HepG2 (cell line): Measurements from ENCODE around the gene NDOR1. TPM values are rescaled to one million over a fixed set of nuclear protein-coding genes. Genes with fewer than 3 reads are reported as not detected.
A peak's percentile ranks its signal among the peaks of the same experiment; 100 is the strongest.

Source experiments
- ARNT2 ChIP-seq: sonication (generic); formaldehyde crosslinking; IDR thresholded peaks from 2 replicates; pipeline ENCODE4 v1.8.0; 2022; ENCODE audit warnings: mild to moderate bottlenecking, low read depth, missing genetic modification reagents, moderate library complexity
- ESRRA ChIP-seq: sonication (generic); formaldehyde crosslinking; IDR thresholded peaks from 2 replicates; pipeline ENCODE4 v1.5.1; 2020; ENCODE audit warnings: mild to moderate bottlenecking, low read depth, missing genetic modification reagents
- ETS1 ChIP-seq: sonication (generic); formaldehyde crosslinking; IDR thresholded peaks from 2 replicates; pipeline ENCODE4 v1.4.0; 2020; ENCODE audit warnings: missing genetic modification reagents
- LRRFIP1 ChIP-seq: sonication (generic); formaldehyde crosslinking; conservative IDR thresholded peaks from 2 replicates; pipeline ENCODE4 v1.4.0; 2020; ENCODE audit warnings: missing genetic modification reagents
- ZBTB1 ChIP-seq: sonication (generic); formaldehyde crosslinking; IDR thresholded peaks from 2 replicates; pipeline ENCODE4 v1.4.0; 2020; ENCODE audit warnings: missing genetic modification reagents, borderline replicate concordance
- ZBTB34 ChIP-seq: sonication (generic); formaldehyde crosslinking; IDR thresholded peaks from 2 replicates; pipeline ENCODE4 v1.8.0; 2022; ENCODE audit warnings: mild to moderate bottlenecking, missing genetic modification reagents
- ZNF17 ChIP-seq: sonication (generic); formaldehyde crosslinking; IDR thresholded peaks from 2 replicates; pipeline ENCODE4 v1.5.0; 2020; ENCODE audit warnings: mild to moderate bottlenecking, missing genetic modification reagents
- ZNF564 ChIP-seq: sonication (generic); formaldehyde crosslinking; IDR thresholded peaks from 2 replicates; pipeline ENCODE4 v1.8.1; 2023; ENCODE audit warnings: mild to moderate bottlenecking, missing genetic modification reagents
- polyA plus RNA-seq, 8 experiments: library from polyadenylated mRNA; depleted of rRNA in 3 of 8; stranded (reverse) in 7 of 8; unstranded in 1 of 8; fragments of >200 nt; fragmentation: Illumina TruSeq in 4 of 8; extraction: Trizol in 4 of 8; gene quantifications; 2 replicates each; pipeline versions ENCODE4 v1.2.1 to v1.2.3, GENCODE V29; 2011 to 2016; ENCODE audit warnings: low read depth in 4 of 8, missing spikeins in 1 of 8, mixed read lengths in 1 of 8; ENCODE audit not compliant: insufficient read depth in 1 of 8
- total RNA-seq, 5 experiments: library from RNA; depleted of rRNA; stranded (reverse); fragments of >200 nt; fragmentation: Illumina TruSeq; extraction: Trizol; gene quantifications; 2 replicates each; pipeline ENCODE4 v1.2.3, GENCODE V29; 2016; ENCODE audit warnings: low read depth in 1 of 5
- TF ChIP-seq, protein P1 (sequence below), 2 experiments: sonication (generic) in 1 of 2; formaldehyde crosslinking in 1 of 2; IDR thresholded peaks; 2 replicates each; pipeline versions ENCODE4 v1.6.1 to v1.9.0; 2014 to 2022; ENCODE audit warnings: antibody characterized with exemption in 1 of 2, borderline replicate concordance in 1 of 2, inconsistent platforms in 1 of 2, low read depth in 1 of 2, missing genetic modification reagents in 1 of 2
- TF ChIP-seq, protein P2 (sequence below): sonication (generic); formaldehyde crosslinking; conservative IDR thresholded peaks from 2 replicates; pipeline ENCODE4 v1.5.0; 2020; ENCODE audit warnings: missing genetic modification reagents
- TF ChIP-seq, protein P3 (sequence below): sonication (generic); formaldehyde crosslinking; IDR thresholded peaks from 2 replicates; pipeline ENCODE4 v1.4.0; 2020; ENCODE audit warnings: missing genetic modification reagents

The NDOR1 gene
- total and polyA plus RNA-seq, 2 of the 13 experiments (the other 11 are each of a cell fraction or from before 2014, with no cell fraction given) = 3.6 to 8.7 TPM

DNA sequence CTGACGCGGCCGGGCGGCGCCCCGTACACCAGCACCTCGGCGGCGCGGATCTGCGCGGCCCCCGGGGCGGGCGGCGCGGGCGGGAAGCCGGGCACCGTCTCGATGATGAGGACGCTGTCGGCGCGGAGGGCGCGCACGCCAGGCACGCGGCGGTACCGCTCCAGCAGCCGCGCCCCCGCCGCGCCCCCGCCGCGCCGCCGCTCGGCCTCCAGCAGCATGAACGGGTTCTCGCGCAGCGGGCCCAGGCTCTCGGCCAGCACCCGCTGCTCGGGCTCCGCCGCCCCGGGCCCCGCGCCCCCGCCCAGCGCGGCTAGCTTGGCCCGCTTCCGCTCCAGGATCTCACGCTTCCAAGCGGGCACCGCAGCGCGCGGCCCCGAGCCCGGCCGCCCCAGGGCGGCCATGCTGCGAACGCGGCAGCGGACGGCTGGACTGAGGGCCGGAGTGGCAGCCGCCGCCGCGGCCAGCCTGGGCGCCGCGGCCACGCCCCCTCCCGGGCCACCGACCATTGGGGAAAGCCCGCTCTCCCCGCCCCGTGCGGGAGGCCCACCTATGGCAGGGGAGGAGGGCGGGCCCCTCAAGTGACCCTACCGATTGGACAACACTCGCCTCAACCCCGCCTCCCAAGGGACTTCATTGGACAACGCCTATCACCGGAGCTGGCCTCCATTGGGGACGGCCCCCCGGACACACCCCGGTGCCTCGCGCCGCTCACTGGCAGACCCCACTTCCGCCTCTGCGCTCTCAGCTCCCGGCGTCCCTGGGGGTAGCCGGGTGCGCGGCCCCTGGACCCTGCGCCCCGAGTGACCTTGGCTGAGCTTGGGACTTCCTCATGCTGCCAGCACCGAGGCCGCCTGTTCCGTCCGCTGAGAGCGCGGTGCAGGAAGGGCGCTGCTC is 4.9 kb upstream of the NDOR1 start, which contains the start of gene TPRN (continued):
- TF ChIP-seq ZBTB34 (peak; percentile 70; the same call in 1 of the 2 replicates), ZBTB1 (CRISPR knock-in tag) (no peak), ESRRA (CRISPR knock-in tag) (peak; percentile 100), ZNF564 (CRISPR knock-in tag) (0 out of 2 replicates have a peak, but pooled peaks have one; percentile 84), LRRFIP1 (CRISPR knock-in tag) (no peak), ETS1 (CRISPR knock-in tag) (no peak), ARNT2 (peak; percentile 74), ZNF17 (no peak)
- TF ChIP-seq, protein P1, sequence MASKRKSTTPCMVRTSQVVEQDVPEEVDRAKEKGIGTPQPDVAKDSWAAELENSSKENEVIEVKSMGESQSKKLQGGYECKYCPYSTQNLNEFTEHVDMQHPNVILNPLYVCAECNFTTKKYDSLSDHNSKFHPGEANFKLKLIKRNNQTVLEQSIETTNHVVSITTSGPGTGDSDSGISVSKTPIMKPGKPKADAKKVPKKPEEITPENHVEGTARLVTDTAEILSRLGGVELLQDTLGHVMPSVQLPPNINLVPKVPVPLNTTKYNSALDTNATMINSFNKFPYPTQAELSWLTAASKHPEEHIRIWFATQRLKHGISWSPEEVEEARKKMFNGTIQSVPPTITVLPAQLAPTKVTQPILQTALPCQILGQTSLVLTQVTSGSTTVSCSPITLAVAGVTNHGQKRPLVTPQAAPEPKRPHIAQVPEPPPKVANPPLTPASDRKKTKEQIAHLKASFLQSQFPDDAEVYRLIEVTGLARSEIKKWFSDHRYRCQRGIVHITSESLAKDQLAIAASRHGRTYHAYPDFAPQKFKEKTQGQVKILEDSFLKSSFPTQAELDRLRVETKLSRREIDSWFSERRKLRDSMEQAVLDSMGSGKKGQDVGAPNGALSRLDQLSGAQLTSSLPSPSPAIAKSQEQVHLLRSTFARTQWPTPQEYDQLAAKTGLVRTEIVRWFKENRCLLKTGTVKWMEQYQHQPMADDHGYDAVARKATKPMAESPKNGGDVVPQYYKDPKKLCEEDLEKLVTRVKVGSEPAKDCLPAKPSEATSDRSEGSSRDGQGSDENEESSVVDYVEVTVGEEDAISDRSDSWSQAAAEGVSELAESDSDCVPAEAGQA (IDR thresholded peaks at IDR 0.05; ENCODE audit: low read depth) = peak; percentile 63; the same call in 1 of the 2 replicates
- TF ChIP-seq, protein P1 (CRISPR knock-in tag; IDR thresholded peaks at IDR 0.05; ENCODE audit: borderline replicate concordance) = peak; percentile 22; the same call in 1 of the 2 replicates
- TF ChIP-seq, protein P2, sequence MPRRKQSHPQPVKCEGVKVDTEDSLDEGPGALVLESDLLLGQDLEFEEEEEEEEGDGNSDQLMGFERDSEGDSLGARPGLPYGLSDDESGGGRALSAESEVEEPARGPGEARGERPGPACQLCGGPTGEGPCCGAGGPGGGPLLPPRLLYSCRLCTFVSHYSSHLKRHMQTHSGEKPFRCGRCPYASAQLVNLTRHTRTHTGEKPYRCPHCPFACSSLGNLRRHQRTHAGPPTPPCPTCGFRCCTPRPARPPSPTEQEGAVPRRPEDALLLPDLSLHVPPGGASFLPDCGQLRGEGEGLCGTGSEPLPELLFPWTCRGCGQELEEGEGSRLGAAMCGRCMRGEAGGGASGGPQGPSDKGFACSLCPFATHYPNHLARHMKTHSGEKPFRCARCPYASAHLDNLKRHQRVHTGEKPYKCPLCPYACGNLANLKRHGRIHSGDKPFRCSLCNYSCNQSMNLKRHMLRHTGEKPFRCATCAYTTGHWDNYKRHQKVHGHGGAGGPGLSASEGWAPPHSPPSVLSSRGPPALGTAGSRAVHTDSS (CRISPR knock-in tag) = no peak
- TF ChIP-seq, protein P3, sequence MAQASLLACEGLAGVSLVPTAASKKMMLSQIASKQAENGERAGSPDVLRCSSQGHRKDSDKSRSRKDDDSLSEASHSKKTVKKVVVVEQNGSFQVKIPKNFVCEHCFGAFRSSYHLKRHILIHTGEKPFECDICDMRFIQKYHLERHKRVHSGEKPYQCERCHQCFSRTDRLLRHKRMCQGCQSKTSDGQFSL (CRISPR knock-in tag) = no peak
